DND-41 (cell line): ENCODE data around the gene NEDD4L.

Experiments used
- EZH2 ChIP-seq: IDR thresholded peaks from 3 replicates; pipeline ENCODE4 v1.6.1; 2012; ENCODE audit warnings: borderline replicate concordance, low read depth, mild to moderate bottlenecking, moderate library complexity, low read length, inconsistent platforms; ENCODE audit not compliant: severe bottlenecking
- TF ChIP-seq, protein P1 (sequence below): IDR thresholded peaks from 2 replicates; pipeline ENCODE4 v1.5.1; 2012; ENCODE audit warnings: borderline replicate concordance, low read length, moderate library complexity, mild to moderate bottlenecking; ENCODE audit not compliant: poor library complexity, severe bottlenecking; ENCODE audit errors: extremely low read depth

DNA sequence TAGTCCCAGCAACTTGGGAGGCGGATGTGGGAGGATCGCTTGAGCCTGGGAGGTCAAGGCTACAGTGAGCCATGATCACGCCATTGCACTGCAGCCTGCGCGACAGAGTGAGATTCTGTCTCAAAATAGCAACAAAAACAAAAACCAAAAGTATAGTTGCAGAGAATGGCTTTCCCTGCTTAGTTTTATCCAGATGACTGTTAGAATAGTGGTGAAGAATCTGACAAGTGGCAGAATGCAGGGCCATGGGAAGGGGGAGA is 53.8 kb downstream of the NEDD4L start:
- TF ChIP-seq, protein P1, sequence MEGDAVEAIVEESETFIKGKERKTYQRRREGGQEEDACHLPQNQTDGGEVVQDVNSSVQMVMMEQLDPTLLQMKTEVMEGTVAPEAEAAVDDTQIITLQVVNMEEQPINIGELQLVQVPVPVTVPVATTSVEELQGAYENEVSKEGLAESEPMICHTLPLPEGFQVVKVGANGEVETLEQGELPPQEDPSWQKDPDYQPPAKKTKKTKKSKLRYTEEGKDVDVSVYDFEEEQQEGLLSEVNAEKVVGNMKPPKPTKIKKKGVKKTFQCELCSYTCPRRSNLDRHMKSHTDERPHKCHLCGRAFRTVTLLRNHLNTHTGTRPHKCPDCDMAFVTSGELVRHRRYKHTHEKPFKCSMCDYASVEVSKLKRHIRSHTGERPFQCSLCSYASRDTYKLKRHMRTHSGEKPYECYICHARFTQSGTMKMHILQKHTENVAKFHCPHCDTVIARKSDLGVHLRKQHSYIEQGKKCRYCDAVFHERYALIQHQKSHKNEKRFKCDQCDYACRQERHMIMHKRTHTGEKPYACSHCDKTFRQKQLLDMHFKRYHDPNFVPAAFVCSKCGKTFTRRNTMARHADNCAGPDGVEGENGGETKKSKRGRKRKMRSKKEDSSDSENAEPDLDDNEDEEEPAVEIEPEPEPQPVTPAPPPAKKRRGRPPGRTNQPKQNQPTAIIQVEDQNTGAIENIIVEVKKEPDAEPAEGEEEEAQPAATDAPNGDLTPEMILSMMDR = no peak
- TF ChIP-seq EZH2 = no peak
